Fibroblast of mammary gland (primary cell): Measurements from ENCODE around the gene GANC.

Experiments
- DNase-seq: peaks from one replicate; pipeline ENCODE4 v3.0.0-alpha.2; 2010; ENCODE audit warnings: low read depth
- H3K4me3 ChIP-seq: 2 replicates; pipeline ENCODE4 v1.5.1; 2011; ENCODE audit warnings: low read depth, mild to moderate bottlenecking, low read length, moderate library complexity; ENCODE audit not compliant: control insufficient read depth
- TF ChIP-seq, protein P1 (sequence below): conservative IDR thresholded peaks from 2 replicates; pipeline ENCODE4 v1.5.1; 2011; ENCODE audit warnings: low read depth, low read length, inconsistent platforms; ENCODE audit not compliant: control insufficient read depth, insufficient read depth

Gene GANC

DNA sequence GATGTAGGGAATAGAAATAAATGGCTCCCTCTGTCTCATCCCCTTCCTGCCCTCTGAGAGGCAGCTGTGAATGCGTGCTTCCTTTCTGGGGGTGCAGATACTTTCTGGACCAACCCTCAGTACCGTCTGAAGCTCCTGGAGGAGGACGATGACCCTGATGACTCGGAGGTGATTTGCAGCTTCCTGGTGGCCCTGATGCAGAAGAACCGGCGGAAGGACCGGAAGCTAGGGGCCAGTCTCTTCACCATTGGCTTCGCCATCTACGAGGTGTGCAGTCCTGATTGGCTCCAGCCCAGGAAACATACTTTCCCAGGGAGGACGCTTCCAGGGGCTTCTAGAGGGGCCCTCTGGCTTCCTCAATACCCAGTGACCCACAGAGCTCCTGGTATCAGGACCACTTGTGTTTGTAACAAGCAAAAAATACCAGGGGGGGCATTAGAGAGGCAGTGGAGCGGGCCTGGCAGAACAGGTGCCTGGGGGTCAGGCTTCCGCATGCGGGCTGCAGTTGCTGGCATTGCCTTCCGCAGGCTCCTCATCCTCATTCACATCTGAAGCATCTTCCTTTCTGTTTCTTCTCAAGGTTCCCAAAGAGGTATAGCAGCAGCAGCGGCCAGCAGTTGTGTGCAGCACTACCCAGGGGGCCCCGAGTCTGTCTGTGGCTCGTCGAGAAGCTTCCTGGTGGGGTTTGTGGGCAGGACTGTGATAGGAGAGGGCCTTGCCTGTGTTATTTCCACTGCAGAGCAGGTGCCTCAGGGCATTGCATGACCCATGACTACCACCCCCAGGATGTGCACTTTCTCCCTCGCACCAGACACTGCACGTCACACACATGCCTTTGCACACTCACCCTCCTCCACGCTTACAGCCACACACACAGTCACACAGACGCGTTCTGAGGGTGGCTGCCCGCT is 128.8 kb downstream of the GANC start:
- no peak for DNase-seq
- TF ChIP-seq, protein P1, sequence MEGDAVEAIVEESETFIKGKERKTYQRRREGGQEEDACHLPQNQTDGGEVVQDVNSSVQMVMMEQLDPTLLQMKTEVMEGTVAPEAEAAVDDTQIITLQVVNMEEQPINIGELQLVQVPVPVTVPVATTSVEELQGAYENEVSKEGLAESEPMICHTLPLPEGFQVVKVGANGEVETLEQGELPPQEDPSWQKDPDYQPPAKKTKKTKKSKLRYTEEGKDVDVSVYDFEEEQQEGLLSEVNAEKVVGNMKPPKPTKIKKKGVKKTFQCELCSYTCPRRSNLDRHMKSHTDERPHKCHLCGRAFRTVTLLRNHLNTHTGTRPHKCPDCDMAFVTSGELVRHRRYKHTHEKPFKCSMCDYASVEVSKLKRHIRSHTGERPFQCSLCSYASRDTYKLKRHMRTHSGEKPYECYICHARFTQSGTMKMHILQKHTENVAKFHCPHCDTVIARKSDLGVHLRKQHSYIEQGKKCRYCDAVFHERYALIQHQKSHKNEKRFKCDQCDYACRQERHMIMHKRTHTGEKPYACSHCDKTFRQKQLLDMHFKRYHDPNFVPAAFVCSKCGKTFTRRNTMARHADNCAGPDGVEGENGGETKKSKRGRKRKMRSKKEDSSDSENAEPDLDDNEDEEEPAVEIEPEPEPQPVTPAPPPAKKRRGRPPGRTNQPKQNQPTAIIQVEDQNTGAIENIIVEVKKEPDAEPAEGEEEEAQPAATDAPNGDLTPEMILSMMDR, result no peak
- no peak overlapping the region for H3K4me3 ChIP-seq

DNA sequence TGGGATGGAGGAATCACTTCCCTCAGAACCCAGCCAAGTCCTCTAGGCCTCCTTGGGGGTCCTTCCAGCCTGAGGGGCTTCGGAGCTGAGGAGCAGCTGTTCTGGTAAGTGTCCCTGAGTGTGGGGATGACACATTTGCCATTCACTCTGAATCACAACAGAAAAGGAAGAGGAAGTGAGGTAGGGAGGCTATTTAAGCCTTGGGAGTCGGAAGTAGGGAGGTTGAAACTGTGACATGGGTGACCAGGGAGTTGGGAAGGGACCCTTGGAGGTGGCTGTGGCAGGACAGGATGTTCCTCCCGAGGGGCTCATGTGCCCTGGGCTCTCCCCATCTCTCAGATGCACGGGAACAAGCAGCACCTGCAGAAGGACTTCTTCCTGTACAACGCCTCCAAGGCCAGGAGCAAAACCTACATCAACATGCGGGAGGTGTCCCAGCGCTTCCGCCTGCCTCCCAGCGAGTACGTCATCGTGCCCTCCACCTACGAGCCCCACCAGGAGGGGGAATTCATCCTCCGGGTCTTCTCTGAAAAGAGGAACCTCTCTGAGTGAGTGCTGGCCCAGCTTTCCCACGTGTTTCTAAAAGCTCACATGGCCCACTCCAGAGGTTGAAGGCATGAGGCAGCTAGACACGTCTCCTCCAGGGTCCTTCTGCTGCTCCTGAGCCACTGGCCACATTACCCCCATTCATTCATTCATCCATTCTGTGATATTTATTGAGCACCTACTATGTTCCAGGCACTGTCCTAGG is 129.6 kb downstream of the GANC start:
- H3K4me3 ChIP-seq, result no peak overlapping the region
- DNase-seq, result no peak
- TF ChIP-seq, protein P1, result no peak

DNA sequence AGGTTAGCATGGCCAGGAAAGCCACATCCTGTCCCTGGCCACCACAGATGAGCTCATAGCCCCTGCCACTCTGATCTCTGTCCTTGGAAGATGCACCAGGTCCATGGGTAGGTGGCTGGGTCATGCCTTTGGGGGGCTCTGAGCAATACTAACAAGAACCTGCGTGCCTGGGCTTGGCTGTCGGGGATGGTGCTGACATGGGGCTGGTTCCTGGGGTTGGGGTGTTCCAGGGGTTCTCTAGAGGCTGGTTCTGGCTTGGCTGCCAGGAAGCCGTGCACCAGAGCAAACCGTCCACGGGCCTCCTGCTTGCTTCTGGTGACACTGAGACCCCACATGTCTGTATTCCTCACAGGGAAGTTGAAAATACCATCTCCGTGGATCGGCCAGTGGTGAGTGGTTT is 130.4 kb downstream of the GANC start:
- TF ChIP-seq, protein P1, result no peak
- DNase-seq, result no peak
- H3K4me3 ChIP-seq, result no peak overlapping the region

DNA sequence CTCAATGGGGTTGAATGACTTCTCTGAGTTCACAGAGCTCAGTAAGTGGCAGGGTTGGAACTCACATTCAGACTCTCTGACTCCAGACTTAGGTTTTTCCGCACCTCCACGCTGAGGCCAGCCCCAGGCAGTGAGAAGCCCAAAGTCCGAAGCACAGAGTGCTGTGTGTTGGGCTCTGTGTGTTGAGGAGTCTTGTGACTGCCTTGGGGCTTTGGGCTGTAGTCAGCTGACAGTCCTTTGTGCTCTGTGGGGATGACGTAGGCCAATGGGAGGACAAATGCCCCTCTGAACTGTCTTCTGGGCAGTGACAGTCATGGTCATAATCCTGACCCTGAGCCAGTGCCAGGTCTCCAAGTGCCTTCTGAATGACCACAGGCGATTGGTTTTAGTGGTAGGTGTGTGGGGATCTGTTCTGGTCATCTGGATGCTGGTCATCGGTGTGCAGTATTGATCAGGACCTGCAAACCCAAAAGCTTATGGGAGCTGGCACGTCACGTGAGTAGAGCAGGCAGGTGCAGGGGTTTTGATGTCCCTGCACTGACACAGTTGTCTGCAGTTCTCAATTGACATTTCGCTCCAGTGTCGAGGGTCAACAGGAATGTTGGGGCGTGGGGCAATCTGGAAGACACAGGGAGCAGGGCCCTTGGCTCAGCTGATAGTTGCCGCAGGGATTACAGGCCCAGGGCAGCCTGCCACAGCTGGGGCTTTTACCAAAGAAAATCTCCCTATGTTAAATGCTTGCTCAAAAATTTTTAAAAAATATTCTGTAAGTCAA is 131.6 kb downstream of the GANC start:
- no peak overlapping the region for H3K4me3 ChIP-seq
- TF ChIP-seq, protein P1, result no peak
- no peak for DNase-seq

DNA sequence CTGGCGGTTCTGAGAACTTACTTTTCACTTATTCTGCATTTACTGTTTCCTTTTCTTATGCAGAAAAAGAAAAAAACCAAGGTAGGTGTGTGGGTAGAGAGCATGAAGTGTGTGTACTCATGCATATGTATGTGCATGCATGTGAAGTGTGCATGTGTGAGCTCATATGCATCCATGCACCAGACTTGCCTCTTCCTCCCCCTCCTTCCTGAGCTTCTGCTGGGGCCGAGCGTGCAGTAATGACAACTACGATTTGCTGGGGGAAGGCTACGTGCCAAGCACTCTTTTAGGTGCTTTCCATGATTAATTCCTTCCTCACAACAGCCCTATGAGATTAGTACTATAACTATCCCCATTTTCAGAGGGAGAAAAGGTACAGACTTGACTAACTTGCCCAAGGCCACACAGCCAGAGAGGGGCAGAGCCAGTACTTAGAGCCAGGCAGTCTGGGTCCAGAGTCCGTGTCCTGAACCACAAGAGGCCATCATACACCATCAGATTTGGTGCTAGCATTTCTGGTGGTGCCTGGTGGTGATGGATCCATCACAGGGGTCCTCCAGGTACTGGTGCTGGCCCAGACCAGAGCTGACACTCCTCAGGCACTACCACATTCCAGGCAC is 133.0 kb downstream of the GANC start:
- no peak overlapping the region for H3K4me3 ChIP-seq
- TF ChIP-seq, protein P1, result no peak
- DNase-seq, result peak; percentile 12
